Measurements from ENCODE around the gene PHKB.

DNA sequence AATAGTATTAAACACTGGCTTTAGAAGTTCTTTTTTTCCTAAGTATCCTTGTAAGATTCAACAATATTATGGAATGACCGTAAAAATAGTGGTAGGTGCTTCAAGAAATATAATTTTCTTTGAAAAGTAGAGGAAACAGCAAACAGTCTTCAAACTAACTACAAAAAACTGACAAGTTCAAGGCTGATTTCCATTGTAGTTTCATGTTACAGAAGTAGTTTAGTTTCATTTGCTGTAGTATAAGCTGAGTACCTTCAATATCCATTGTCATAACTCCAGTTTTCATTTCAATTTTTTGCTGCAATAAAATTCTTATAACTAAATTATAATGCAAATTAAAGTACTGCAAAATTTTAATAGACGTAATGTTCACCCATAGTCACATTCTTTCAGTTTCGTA lies 19.3 kb downstream of the PHKB start:
- TF ChIP-seq, protein P1, sequence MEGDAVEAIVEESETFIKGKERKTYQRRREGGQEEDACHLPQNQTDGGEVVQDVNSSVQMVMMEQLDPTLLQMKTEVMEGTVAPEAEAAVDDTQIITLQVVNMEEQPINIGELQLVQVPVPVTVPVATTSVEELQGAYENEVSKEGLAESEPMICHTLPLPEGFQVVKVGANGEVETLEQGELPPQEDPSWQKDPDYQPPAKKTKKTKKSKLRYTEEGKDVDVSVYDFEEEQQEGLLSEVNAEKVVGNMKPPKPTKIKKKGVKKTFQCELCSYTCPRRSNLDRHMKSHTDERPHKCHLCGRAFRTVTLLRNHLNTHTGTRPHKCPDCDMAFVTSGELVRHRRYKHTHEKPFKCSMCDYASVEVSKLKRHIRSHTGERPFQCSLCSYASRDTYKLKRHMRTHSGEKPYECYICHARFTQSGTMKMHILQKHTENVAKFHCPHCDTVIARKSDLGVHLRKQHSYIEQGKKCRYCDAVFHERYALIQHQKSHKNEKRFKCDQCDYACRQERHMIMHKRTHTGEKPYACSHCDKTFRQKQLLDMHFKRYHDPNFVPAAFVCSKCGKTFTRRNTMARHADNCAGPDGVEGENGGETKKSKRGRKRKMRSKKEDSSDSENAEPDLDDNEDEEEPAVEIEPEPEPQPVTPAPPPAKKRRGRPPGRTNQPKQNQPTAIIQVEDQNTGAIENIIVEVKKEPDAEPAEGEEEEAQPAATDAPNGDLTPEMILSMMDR (IDR thresholded peaks at IDR 0.05) = no peak
- no peak for TF ChIP-seq POLR2A (IDR thresholded peaks at IDR 0.05)

All from lower leg skin (tissue), 3 donors.